COR-L47 (cell line): ENCODE data around the gene CMIP.

Source experiments
- DNase-seq: peaks from one replicate; lab custom pipeline; 2025; lab: John Stamatoyannopoulos, UW

Gene CMIP

DNA sequence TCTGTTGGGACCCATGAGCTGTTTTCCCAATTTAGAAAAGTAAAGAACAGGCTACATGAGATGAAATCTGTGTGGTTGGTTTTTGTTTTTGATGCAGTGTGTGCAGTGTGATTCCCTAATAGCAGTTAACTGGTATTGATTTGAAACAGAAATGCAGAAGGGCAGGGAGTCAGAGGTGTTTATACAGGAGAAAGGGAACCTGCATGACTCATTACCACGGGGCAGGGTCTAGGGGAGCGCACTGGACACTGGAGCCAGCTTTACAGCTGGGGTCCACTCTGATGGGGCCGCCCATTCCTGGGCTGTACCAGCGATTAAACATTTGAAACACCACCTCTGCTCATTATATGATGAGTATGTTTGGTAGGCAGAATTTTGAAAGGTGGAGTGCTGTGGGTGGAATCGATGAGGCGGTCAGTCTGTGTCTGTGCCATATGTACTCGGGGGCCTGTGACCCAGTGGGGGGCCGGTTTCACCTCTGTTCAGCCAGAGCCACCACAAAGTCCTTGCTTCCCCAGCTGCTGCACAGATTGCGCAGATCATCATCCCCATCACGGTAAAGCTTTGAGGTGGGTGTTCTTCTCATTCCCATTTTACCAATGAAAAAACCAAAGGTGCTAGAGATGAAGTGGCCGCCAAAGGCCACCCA lies 142.5 kb downstream of the CMIP start:
- no peak for DNase-seq

DNA sequence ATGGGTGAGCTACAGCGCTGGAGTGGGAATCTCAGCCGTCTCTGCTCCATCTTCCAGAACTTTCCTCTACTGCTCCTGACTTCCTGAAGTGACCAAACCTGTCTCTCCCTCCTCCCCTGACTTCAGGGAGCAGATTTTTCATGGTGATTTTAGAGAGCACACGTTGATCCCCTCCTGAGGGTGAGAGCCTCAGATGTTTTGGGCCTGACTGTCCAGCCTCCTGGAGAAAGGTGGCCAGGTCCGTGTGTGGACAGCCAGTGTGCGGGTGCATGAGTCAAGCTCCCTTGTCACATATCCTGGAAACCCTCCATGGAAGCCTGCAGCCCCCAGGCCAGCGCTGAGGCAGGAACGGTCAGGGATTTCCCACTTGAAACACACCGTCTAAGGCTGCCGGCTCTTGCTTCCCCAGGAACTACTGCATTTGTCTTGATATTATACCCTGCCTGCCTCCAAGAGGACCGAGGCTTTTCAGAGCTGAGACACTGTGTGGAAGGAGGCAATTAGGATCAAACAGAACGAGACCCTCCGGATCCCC lies 143.1 kb downstream of the CMIP start:
- DNase-seq: no peak

DNA sequence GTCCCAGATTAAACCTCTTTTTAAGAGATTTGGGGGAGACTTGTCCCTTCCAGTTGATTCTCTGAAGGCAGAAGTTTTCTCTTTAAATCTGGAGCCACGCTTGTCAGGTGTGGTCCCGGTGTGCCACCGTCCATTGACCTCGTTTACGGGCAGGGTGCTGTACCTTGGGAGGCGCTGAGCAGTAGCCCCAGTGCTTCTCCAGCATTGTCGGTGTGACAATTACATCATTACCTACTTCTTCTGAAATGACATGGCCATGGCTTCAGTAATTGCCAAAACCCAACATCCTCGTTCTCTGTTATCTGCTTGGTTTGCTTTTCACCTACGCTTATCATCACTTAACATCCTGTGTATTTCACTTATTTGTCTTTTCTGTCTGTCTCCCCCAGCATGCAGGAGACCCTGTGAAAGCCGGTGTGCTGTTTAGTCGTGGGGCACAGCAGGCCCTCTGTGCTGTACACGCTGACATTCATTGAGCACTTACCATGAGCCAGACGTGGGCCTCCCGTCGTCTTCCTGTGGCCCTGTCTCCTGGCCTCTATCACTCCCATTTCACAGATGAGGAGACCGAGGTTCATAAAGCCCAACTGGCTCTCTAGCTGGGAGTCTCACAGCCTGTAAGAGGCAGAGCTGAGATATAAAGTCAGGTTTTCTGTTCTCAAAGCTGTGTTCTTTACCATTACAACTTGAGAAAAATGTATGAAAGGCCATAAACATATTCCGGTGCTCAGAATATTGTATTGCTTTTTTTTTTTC lies 143.9 kb downstream of the CMIP start:
- no peak for DNase-seq

DNA sequence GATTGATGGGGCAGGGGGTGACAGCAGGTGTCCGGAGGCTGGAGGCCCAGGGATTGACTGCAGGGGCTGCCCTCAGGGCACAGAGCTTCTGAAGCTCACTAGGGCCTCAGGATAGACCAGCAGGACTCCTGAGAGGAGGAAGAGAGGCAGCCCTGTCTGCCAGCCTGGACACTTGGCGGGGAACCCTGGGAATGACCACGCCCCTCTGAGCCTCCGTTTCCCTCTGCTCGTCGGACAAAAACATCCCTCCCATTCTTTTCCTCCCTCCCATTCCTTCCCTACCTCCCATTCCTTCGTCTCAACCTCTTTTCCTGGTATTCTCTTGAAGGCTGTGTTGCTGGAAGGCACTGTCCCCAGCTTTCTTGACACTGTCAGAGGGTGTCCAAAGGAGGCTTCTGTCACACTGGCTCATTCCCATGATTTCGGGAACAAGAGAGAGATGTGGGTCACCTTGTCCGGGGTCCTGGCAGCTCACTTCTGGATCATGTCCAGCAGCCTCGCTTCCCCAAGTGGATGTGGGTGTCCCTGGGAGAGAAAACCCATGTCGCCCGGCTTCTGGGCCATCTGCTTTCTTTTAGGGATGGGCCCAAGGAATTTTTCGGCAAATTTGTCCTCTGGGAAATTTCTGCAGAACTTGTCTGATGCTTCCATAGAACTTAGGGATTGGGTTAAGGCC lies 145.5 kb downstream of the CMIP start:
- DNase-seq: no peak

DNA sequence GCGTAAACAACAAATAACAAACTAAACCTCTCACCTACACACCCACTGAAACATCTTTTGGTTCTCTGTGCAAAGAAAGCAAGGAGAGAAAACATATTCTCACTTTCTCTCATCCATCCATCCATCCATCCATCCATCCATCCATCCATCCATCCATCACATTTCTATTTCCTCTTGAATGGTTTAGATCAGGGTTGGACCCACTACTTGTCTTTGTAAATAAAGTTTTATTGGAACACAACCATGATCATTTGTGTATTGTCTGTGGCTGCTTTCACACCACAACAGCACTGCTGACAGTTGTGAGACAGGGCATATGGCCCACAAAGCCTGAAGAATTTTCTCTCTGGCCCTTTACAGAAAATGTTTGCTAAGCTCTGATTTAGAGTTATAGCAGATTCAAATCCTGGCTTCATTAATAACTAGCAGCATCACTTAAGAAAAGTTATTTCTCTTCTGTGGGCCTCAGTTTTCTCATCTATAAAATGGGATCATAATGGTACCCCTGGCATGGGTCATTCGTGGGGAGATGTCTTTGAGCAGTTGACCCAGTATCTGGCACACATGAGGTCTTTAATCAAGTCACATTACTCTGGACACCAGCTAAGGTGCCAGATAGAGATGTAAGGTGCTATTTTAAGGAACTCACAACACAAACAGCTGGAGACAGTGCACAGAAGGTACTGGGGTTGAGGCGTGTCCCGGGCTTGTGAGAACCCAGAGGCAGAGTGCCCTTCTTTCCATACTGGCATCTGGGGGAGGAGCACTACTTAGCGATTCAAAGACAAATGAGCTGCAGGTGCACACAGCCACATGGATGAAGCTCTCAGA lies 146.3 kb downstream of the CMIP start:
- DNase-seq: peak; percentile 12

DNA sequence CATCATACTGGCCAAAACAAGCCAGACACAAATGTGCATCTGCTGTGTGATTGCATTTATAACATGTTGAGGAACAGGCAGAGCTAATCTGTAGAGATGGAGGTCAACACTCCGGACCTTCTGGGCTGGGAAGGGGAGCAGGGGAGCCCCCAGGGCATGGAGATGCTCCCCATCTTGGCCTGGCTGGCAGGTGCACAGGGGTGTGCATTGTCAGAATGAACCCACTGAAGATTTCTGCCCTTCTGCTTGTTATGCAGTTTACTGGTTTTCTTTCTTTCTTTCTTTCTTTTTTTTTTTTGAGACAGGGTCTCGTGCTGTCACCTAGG lies 146.9 kb downstream of the CMIP start:
- DNase-seq: no peak

DNA sequence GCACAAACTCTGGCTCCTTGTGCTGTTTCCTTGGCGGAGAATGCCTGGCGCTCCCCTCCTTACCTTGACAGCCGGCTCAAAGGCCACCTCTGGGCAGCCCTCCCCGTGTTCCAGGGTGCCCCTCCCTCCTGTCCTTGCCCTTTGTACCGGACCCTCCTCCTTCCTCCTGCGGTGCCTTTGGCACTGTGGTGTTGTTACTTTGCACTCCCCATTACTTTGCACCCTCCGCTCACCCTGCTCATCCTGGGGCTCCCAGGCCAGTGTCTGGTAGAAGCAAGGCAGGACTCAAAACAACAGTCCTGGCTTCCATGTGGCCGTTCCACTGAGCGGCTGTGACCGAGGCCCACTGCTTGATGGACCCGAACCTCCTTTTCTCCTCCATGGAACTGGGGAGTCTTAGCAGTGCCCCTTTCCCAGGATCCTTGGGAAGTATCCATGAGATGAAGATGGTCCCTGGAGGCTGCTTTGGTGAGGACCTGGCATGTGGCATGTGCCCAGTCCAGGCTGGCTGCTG lies 147.8 kb downstream of the CMIP start:
- DNase-seq: no peak

DNA sequence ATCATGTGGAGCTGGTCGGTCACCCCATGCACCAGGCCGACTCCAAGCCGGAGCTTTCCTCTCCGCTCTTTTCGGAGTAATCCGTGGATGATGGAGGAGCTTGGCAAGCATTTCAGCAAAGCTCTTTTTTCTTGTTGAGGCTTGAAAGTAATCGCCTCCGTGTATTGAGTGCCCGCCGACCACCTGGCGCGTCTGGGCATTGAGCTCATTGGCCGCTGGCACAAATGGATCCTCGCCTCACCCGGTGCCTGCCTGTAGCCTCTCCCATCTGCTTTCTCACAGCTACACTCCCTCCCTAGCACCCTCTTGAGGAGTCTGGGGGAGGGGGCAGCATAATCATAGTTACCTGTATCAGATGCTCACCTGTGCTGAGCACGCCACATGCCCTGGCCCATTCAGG lies 148.9 kb downstream of the CMIP start:
- no peak for DNase-seq

DNA sequence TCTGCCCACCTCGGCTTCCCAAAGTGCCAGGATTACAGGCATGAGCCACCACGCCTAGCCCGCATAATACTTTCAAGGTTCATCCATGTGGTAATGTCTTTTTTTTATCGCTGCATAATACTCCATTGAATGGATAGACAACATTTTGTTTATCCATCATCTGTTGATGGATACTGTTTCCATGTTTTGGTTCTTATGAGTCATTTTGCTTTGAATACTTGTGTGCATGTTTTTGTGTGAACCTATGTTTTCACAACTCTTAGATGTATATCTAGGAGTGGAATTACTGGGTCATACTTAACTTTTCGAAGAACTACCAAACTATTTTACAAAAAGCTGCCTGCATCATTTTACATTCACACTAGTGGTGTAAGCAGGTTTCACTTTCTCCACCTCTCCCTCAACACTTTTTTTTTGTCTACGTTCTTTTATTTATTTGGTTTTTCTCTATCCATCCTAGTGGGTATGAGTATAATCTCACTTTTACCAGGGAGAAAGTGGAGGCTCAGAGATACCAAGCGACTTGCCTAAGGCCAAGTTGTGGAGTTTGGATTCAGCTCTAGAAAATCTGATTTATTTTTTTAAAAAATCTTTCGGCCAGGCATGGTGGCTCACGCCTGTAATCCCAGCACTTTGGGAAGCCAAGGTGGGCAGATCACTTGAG lies 151.2 kb downstream of the CMIP start:
- no peak for DNase-seq

DNA sequence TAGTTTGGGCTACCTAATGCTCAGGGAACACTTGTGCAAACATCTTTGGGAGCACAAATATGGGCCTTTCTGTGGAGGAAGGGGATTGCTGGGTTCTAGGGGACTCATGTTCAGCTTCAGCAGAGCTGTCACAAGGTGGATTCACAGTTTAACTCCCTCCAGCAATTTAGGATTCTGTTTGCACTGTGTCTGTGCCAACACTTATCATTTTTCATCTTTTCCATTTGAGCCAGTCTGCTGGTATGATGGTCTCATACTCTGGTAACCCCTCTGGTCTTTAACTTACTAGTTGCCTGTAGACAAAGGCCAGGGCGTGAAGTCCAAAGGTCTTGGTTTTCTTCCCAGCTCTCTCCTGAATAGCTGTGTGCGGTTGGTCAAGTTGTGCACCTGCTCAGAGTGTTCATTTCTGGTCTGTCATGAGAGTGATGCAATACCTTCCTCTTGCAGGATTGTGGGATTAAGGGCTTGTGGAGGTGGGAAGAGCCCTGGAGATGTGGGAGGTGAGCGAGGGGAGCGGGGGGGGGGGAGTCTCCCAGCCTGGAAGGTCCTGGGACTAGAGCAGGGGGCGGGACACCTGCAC lies 152.6 kb downstream of the CMIP start:
- no peak for DNase-seq

DNA sequence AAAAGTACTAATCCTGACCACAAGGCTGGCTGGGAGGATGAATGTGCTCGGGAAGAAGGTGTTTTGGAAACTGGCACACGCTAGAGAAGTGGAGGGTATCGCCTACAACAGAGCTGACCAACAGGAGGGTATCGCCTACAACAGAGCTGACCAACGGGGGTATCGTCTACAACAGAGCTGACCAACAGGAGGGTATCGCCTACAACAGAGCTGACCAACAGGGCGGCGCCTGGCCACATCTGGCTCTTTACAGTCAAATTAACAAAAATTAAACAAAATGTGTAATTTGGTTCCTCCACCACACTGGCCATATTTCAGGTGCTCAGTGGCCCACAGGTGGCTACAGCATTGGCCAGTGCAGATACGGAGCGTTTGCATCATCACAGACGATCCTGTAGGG lies 153.5 kb downstream of the CMIP start:
- no peak for DNase-seq

DNA sequence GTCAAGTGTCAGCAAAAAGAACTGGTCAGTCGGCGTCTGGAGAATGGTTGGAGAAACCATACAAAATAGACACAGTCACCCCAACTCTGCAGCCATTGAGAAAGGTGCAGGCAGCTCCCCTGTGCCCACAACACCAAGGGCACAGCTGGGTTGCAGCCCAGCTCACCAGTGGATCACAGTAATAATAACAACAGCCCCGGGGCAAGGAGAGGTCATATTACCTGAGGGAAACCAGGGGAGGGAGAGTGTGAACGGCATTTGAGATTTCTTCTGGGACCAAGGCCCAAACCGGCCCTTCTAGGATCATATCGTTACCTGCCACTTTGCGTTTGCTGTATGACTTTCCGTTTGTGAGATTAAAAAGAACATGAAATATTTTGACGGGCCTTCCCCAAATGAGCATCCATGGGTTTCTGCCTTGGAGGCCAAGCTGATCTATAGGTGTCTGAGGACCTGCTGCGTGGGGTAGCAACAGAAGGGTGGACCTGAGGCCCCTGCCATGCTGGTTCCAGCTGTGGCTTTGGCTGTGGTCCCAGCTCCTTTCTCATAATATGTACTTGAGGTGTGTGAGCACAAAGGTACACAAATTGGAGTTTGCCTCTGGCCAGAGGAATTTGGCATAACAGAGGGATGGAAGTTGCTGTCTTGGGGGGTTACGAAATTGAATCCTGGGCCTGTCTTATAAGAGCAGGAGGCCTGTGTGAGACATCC lies 154.6 kb downstream of the CMIP start:
- DNase-seq: peak; percentile 85

DNA sequence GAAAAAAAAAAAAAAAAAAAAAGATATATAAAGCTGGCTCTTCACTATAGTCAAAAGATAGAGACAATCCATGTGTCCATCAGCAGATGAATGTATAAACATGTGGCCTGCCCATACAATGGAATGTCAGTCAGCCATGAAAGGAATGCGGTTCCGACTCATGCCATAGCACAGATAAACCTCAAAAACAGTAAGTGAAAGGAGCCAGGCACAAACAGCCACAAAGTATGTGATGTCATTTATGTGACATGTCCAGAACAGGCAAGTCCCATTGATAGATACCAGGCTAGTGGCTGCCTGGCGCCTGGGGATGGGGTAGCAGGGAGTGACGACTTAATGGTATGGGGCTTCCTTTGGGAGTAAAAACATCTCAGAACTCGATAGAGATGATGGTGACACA lies 155.7 kb downstream of the CMIP start:
- DNase-seq: no peak

DNA sequence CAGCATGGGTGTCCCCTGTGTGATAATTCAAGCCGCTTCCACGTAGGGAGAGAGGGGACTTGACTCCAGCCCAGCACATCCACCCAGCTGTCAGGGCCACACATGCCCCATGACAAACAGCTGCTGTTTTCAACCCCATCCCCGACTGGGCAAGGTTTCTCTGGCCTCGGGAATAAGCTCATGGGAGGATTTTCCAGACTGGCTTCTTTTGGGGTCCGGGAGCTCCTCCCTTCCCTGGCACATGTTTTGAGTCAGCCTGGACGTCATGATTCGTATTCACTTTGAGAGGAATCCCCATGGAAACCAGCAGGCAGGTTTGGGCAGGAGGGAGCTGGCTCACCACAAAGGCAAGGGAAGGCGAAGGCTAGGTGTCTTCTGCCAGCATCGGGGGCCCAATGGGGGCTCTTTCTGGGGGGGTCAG lies 156.4 kb downstream of the CMIP start:
- DNase-seq: no peak

DNA sequence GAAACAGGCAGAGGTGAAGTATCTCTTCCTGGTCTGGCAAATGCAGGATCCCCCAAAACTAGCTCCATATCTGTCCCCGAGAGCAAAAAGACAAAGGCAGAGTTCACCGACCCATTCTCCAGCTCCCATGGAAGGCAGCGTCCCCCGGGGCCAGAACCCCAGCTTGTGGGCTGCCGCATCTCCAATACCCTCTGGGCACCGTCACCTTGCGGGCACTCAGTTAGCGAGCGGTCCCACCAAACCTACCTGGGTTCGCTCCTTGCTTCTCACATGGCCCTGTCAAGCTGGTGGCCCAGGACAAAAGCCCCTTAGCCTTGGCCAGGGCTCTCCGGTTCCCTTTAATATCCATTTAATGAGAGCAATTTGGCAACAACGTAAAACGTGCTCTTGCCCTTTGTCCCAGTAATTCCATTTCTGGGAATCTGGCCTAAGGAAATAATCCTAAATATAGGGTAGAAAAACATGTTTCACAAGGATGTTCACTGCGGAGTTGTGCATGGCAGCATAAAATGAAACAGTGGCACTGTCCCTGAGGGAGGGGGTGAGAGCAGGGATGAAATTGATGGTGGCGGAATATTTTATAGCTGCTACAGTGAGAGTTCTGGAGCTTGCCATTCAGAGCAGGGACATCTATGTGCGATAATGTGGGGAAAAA lies 157.1 kb downstream of the CMIP start:
- DNase-seq: no peak

DNA sequence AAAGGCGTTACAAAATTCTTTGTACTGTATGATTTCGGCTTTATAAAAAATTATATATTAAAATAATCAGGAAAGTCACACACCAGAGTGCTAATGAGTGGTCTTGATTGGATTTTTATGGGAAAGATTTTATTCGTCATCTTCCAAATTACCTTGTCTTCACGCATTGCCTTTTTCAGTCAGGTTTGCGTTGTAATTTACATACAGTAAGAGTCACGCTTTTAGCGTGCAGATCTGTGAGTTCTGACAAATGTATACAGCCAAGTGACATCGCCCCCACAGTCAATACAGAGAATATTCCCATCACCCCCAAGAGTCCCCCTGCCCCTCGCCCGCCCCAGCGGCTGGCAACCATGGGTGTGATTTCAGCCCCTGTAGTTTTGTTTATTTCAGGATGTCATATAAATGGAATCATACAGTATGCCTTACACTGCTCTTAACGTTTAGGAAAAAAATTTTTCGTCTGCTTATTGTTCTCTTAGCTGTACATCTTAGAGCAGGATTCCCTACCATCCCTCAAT lies 157.7 kb downstream of the CMIP start:
- DNase-seq: no peak

DNA sequence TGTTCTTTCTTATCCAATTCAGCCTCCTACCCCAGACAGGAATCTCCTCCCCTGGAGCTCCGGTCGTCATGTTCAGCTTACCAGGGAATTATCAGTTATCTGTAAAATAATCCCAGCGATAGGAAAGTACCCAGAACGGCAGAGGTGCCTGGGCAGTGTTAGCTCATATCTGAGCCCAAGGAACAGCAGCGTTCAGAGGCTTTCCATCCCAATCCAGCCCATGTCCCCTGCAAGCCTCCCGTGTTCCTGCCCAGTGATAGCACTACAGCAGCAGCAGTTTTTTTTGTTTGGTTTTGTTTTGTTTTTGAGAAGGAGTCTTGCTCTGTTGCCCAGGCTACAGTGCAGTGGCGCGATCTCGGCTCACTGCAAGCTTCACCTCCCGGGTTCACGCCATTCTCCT lies 158.2 kb downstream of the CMIP start:
- DNase-seq: no peak

DNA sequence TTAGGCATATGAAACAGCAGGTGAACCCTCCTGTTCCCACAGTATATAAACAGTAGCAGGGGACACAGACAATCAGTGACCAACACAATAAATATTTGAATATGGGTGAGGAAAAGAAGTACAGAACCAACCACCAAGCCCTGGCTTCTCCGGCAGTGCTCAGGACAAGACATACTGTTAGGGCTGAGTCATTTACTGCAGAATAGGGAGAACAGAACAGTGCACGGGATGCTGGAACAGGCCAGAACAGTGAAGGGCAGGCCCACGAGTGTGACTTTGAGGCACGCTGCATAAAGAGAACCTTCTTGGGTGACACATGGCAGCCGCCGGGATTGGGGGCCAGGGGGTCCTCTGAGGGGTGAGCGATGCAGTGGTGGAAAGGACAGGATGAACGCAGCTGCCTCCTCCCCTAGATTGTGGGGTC lies 160.4 kb downstream of the CMIP start:
- DNase-seq: no peak

DNA sequence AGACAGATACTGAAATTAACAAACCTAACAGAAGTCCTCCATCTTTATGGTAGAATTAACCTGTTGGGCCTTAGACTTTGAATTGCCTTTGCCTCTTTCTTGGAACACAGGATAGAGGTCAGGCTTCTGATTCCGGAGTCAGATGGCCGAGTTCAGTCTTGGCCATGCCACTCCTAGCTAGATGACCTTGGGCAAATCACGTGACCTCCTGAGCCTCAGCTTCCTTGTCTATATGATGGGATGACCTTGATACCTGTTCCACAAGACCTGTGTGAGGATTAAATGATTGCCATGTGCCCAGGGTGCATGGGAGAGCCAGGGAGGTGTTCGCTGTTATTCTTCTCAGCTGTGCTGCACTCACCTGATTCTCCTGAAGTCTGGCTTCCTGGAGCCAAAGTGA lies 161.4 kb downstream of the CMIP start:
- DNase-seq: no peak

DNA sequence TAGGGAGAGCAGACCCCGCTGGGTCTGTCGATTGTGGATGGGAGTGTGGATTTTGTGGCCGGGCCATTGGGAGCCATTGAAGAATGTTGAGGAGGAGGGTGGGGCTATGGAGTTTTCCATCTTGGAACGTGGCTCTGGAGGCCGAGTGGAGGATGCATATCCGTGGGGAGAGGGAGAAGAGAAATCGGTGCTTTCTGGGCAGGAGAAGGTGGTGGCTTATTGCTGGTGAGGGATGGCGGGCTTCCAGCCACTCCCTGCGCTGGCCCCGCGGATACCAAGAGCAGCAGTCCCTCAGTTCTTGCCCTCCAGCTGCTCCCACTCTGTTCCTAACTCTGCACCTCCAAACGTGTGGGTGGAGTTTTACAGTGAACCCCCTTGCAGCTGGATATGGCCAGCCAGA lies 162.4 kb downstream of the CMIP start:
- no peak for DNase-seq
